Activated CD8-positive, alpha-beta T cell treated with anti-CD3 and anti-CD28 coated beads for 36 hours (primary cell): ENCODE data around the gene POU2F2. TPM values are rescaled to one million over a fixed set of nuclear protein-coding genes. Genes with fewer than 3 reads are reported as not detected.

ENCODE experiments used
- ATAC-seq: fragments of 200-7000 bp; cut with Tn5 transposase; one replicate; pipeline ENCODE4 v1.10.0; 2021; ENCODE audit warnings: mild to moderate bottlenecking, moderate library complexity
- CTCF ChIA-PET: fragments of 350-600 bp; sonication (Branson Sonifier 250); formaldehyde crosslinking; loops from one replicate; lab custom pipeline; 2021; ENCODE audit warnings: antibody characterized with exemption; lab: Charles Lee
- POLR2A ChIA-PET: fragments of 350-600 bp; sonication (Branson Sonifier 250); formaldehyde crosslinking; loops from one replicate; lab custom pipeline; 2021; ENCODE audit warnings: antibody characterized with exemption; lab: Charles Lee
- DNase-seq: peaks from one replicate; pipeline ENCODE4 v3.0.0-alpha.2; 2020
- H3K27ac Mint-ChIP-seq: one replicate; pipeline ENCODE4 v1.8.0; 2021; ENCODE audit warnings: mild to moderate bottlenecking, mixed read lengths
- H3K27me3 Mint-ChIP-seq: one replicate; pipeline ENCODE4 v1.8.0; 2021; ENCODE audit warnings: mixed read lengths
- H3K36me3 Mint-ChIP-seq: one replicate; pipeline ENCODE4 v1.8.0; 2021; ENCODE audit warnings: low read depth, mixed read lengths
- H3K4me1 Mint-ChIP-seq: one replicate; pipeline ENCODE4 v1.8.0; 2021; ENCODE audit warnings: low read depth, mixed read lengths
- H3K4me3 Mint-ChIP-seq: one replicate; pipeline ENCODE4 v1.8.0; 2021; ENCODE audit warnings: mild to moderate bottlenecking, moderate library complexity, mixed read lengths
- H3K9me3 Mint-ChIP-seq: one replicate; pipeline ENCODE4 v1.8.0; 2021; ENCODE audit warnings: mixed read lengths
- CTCF ChIP-seq: fragments of 200-600 bp; IDR thresholded peaks from one replicate; pipeline ENCODE4 v1.8.0; 2022; ENCODE audit warnings: antibody characterized with exemption, mild to moderate bottlenecking
- intact Hi-C: fragments of 100-400 bp; cut with micrococcal nuclease; formaldehyde crosslinking; loops from one replicate; pipeline ENCODE4 v1.10.0; 2022
- total RNA-seq, 2 experiments: library from RNA; stranded (reverse); gene quantifications; one replicate each; pipeline ENCODE4 v1.2.3, GENCODE V29; 2021

Gene POU2F2
- total RNA-seq, 2 experiments from 2014 or later = 37.7 to 40.7 TPM

- ChIA-PET POLR2A (no interaction called here), CTCF (interaction anchor here (1.8 to 1.9 kb wide), 2 partner anchors 20 to 44 kb away, joined by 5 read pairs; no protein-coding TSS in a partner anchor)
- Mint-ChIP-seq H3K9me3 (no peaks in the 10 kb centered on the region), H3K4me3 (no peak overlapping the region), H3K36me3 (no peaks in the 10 kb centered on the region), H3K27ac (no peak overlapping the region), H3K27me3 (peaks cover 2% of the 10 kb centered on the region), H3K4me1 (peaks cover 31% of the 10 kb centered on the region)
- TF ChIP-seq CTCF = no peak
- no peak for DNase-seq
- no peak for ATAC-seq
- intact Hi-C loops = no loop called here
Observed at GRCh38 chr19:42152910-42153671, 20.8 kb upstream of the POU2F2 start.

- no peaks in the 10 kb centered on the region for H3K36me3 Mint-ChIP-seq
- CTCF ChIA-PET = interaction anchor here (1.8 to 1.9 kb wide), 2 partner anchors 19 to 43 kb away, joined by 5 read pairs; no protein-coding TSS in a partner anchor
Observed at GRCh38 chr19:42151782-42152684, 19.8 kb upstream of the POU2F2 start.

GRCh38 chr19:42150911-42151361 lies 18.7 kb upstream of the POU2F2 start:
- no peaks in the 10 kb centered on the region for H3K9me3 Mint-ChIP-seq
- ChIA-PET POLR2A (no interaction called here), CTCF (no interaction called here)
- TF ChIP-seq CTCF = no peak
- ATAC-seq = no peak
- no peaks in the 10 kb centered on the region for H3K36me3 Mint-ChIP-seq
- H3K27me3 Mint-ChIP-seq = peaks cover 2% of the 10 kb centered on the region
- H3K4me1 Mint-ChIP-seq = peaks cover 37% of the 10 kb centered on the region
- no peak for DNase-seq
- no peak overlapping the region for H3K4me3 Mint-ChIP-seq
- no peak overlapping the region for H3K27ac Mint-ChIP-seq
- intact Hi-C loops = no loop called here

More at GRCh38 chr19:42151782-42152684, 19.8 kb upstream of the POU2F2 start:
- Mint-ChIP-seq H3K27ac (no peak overlapping the region), H3K4me1 (peaks cover 37% of the 10 kb centered on the region), H3K27me3 (peaks cover 2% of the 10 kb centered on the region), H3K9me3 (no peaks in the 10 kb centered on the region), H3K4me3 (no peak overlapping the region)
- TF ChIP-seq CTCF = no peak
- intact Hi-C loops = no loop called here
- no peak for DNase-seq
- ATAC-seq = no peak
- POLR2A ChIA-PET = no interaction called here

- Mint-ChIP-seq H3K9me3 (no peaks in the 10 kb centered on the region), H3K4me1 (peaks cover 37% of the 10 kb centered on the region), H3K4me3 (no peak overlapping the region), H3K27ac (no peak overlapping the region), H3K36me3 (no peaks in the 10 kb centered on the region), H3K27me3 (peaks cover 2% of the 10 kb centered on the region)
- intact Hi-C loops = no loop called here
- DNase-seq (no peak), ATAC-seq (no peak)
- no peak for TF ChIP-seq CTCF
- ChIA-PET POLR2A (interaction anchor here (1.4 kb wide), 1 partner anchor 9 kb away, joined by 4 read pairs; no protein-coding TSS in a partner anchor), CTCF (no interaction called here)
Observed at GRCh38 chr19:42150364-42150763, 18.1 kb upstream of the POU2F2 start.
